ENCODE data around the gene SPSB4.

DNA sequence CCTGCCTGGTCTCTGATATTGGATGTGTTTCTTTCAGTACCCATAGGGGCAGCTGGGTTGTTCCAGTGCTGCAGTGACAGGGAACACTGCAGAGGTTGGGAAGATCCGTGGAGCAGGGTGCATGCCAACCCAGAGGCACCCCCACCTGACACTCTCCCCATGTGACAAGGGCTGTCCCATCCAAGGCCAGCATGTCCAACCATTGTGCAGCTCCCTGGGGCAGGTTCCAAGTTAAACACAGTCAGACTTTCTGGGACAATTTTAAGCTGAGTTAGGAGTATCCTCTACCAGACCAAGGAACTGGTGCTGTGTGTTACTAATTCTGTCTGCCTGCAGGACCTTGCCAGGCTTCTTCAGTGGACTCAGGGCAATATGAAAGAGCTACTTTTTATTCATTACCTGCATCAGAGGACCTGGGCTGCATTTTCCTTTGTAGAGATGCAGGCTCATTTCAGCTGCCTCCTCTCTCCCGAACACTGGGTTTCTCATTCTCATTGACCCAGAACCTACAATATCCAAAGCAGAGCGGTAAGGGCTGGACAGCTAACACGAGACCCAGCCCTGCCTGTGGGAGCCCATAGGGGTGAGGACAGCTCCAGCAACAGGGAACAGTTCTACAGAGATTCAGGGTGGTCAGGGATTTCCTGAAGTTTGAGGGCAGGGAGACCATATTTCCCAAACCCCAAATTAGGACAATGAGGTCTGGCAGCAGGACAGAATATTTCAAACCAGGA is 72.7 kb downstream of the SPSB4 start:
- TF ChIP-seq CTCF (conservative IDR thresholded peaks at IDR 0.05 in 1 of 2, IDR thresholded peaks at IDR 0.05 in 1 of 2; ENCODE audit: low read depth in 1 of 2, low read length in 2 of 2): no peak
- TF ChIP-seq EZH2 (IDR thresholded peaks at IDR 0.05; ENCODE audit: low read length, missing control alignments): no peak
